ENCODE data around the gene KIF11. TPM values are rescaled to one million over a fixed set of nuclear protein-coding genes. Genes with fewer than 3 reads are reported as not detected.

Gene KIF11
- total and polyA plus RNA-seq, 2 of the 13 experiments (the other 11 are each of a cell fraction or from before 2014, with no cell fraction given), result 8.7 to 38.4 TPM

DNA sequence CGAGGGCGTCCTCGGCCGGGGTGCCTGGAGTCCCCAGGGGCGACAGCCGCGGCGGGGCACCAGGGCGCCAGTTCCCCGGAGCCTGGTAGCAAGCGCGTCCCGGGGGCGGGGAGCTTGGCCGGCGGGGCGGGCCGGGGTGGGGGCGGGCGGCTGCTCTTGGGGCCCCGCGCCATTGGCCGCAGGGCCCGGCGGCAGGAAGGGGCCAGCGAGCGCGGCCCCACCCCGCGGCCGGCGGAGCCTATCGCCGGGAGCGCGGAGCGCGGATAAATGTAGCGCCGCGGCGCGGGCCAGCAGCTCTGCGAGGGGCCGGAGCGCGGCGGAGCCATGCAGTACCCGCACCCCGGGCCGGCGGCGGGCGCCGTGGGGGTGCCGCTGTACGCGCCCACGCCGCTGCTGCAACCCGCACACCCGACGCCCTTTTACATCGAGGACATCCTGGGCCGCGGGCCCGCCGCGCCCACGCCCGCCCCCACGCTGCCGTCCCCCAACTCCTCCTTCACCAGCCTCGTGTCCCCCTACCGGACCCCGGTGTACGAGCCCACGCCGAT, 96.8 kb downstream of the KIF11 start, which contains the start of gene HHEX (continued):
- TF ChIP-seq, protein P1, sequence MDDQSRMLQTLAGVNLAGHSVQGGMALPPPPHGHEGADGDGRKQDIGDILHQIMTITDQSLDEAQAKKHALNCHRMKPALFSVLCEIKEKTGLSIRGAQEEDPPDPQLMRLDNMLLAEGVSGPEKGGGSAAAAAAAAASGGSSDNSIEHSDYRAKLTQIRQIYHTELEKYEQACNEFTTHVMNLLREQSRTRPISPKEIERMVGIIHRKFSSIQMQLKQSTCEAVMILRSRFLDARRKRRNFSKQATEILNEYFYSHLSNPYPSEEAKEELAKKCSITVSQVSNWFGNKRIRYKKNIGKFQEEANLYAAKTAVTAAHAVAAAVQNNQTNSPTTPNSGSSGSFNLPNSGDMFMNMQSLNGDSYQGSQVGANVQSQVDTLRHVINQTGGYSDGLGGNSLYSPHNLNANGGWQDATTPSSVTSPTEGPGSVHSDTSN (CRISPR knock-in tag; IDR thresholded peaks at IDR 0.05; ENCODE audit: borderline replicate concordance), result no peak; the same call in 1 of the 2 replicates
- TF ChIP-seq ZNF629 (CRISPR knock-in tag; conservative IDR thresholded peaks at IDR 0.05) (no peak), MIXL1 (CRISPR knock-in tag; IDR thresholded peaks at IDR 0.05) (no peak), NCOA1 (CRISPR knock-in tag; IDR thresholded peaks at IDR 0.05) (no peak), MBNL3 (CRISPR knock-in tag; conservative IDR thresholded peaks at IDR 0.05) (no peak), ADNP (CRISPR knock-in tag; IDR thresholded peaks at IDR 0.05) (no peak), PLRG1 (conservative IDR thresholded peaks at IDR 0.05) (no peak), SIX4 (CRISPR knock-in tag; IDR thresholded peaks at IDR 0.05) (no peak; the same call in 1 of the 2 replicates), ZNF607 (CRISPR knock-in tag; IDR thresholded peaks at IDR 0.05; ENCODE audit: borderline replicate concordance) (no peak), AHDC1 (CRISPR knock-in tag; IDR thresholded peaks at IDR 0.05; ENCODE audit: borderline replicate concordance) (no peak), ZNF326 (CRISPR knock-in tag; IDR thresholded peaks at IDR 0.05; ENCODE audit: borderline replicate concordance) (no peak), KLF12 (CRISPR knock-in tag; IDR thresholded peaks at IDR 0.05; ENCODE audit: borderline replicate concordance) (0 out of 2 replicates have a peak, but pooled peaks have one; percentile 61), MEIS2 (CRISPR knock-in tag; IDR thresholded peaks at IDR 0.05) (peak; percentile 74), ZMYM3 (CRISPR knock-in tag; IDR thresholded peaks at IDR 0.05) (no peak), ZNF580 (CRISPR knock-in tag; IDR thresholded peaks at IDR 0.05; ENCODE audit: borderline replicate concordance, low read depth) (no peak), XRCC5 (optimal IDR thresholded peaks at IDR 0.05; ENCODE audit: low read length) (no peak), EP300 (IDR thresholded peaks at IDR 0.05; ENCODE audit: low read depth in 2 of 2, low read length in 2 of 2) (no peak), EP300 (CRISPR knock-in tag; IDR thresholded peaks at IDR 0.05; ENCODE audit: borderline replicate concordance) (no peak), MBD4 (IDR thresholded peaks at IDR 0.05; ENCODE audit: borderline replicate concordance, low read length) (no peak), PHF5A (CRISPR knock-in tag; IDR thresholded peaks at IDR 0.05; ENCODE audit: low read depth, unreplicated experiment) (peak; percentile 27)
- TF ChIP-seq, protein P2, sequence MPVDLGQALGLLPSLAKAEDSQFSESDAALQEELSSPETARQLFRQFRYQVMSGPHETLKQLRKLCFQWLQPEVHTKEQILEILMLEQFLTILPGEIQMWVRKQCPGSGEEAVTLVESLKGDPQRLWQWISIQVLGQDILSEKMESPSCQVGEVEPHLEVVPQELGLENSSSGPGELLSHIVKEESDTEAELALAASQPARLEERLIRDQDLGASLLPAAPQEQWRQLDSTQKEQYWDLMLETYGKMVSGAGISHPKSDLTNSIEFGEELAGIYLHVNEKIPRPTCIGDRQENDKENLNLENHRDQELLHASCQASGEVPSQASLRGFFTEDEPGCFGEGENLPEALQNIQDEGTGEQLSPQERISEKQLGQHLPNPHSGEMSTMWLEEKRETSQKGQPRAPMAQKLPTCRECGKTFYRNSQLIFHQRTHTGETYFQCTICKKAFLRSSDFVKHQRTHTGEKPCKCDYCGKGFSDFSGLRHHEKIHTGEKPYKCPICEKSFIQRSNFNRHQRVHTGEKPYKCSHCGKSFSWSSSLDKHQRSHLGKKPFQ (CRISPR knock-in tag; IDR thresholded peaks at IDR 0.05; ENCODE audit: insufficient replicate concordance), result no peak

All from HepG2 (cell line).